ENCODE data around the gene NDUFB2.
"Not testable (repeated sequence)": the region's sequence is repeated elsewhere in the genome, so short reads cannot be mapped to it uniquely, and the experiment has no call there.

The NDUFB2 gene

DNA sequence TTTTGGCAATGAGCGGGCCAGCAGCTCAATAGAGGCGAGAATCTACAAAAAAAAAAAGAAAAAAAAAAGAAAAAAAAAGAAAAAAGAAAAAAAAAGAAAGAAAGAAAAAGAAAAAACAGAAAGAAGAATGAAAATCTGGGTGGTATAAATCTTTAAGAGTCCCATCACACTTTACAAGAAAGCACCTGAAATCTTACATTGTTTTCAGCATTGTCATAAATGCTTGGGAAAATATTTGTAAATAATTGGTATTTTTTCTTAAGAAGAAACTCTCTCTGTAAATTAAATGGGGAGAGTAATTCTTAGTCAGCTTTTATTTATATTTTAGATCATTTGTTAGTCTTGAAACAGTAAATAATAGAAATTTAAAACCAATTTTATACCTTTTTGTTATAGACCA lies 38.2 kb downstream of the NDUFB2 start:
- DNase-seq (ENCODE audit: low read depth in 2 of 2): no peak

DNA sequence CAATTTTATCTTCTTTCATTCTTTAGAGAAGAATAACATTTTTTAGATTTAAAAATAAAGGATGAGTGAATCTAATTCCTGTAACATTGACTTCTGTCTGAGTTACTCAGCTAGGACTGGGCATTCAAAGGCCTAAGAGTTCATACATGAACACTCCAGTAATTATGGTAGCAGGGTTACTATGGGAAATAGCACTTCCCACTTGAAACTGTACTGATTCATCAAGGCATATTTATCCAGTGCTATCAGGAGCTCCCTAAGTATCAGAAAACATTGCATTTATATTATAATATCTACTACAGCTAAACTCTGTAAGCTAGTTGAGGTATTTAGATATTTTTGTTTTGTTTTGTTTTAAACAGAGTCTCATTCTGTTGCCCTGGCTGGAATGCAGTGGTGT lies 41.8 kb downstream of the NDUFB2 start:
- DNase-seq (ENCODE audit: low read depth in 2 of 2): no peak

DNA sequence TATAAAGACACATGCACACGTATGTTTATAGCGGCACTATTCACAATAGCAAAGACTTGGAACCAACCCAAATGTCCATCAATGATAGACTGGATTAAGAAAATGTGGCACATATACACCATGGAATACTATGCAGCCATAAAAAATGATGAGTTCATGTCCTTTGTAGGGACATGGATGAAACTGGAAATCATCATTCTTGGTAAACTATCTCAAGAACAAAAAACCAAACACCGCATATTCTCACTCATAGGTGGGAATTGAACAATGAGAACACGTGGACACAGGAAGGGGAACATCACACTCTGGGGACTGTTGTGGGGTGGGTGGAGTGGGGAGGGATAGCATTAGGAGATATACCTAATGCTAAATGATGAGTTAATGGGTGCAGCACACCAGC lies 46.7 kb downstream of the NDUFB2 start:
- not testable (repeated sequence) for DNase-seq (ENCODE audit: low read depth in 2 of 2)

DNA sequence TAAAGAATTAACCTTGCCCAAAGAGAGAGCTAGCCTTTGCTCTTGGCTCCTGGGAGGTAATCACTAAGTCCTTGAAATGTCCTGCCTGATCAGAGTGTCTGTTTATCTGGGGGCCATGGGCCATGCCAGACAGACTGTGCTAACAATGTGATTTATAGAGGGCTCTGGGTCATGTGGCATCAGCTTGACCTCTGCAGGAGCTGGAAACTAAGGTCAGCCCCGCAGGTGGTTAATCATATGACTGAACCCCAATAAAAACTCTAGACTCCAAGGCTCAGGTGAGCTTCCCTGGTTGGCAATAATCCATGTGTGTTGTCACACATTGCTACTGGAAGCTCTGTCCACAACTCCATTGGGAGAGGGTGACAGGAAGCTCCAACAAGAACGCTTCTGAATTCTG lies 47.5 kb downstream of the NDUFB2 start:
- DNase-seq (ENCODE audit: low read depth in 2 of 2): no peak

DNA sequence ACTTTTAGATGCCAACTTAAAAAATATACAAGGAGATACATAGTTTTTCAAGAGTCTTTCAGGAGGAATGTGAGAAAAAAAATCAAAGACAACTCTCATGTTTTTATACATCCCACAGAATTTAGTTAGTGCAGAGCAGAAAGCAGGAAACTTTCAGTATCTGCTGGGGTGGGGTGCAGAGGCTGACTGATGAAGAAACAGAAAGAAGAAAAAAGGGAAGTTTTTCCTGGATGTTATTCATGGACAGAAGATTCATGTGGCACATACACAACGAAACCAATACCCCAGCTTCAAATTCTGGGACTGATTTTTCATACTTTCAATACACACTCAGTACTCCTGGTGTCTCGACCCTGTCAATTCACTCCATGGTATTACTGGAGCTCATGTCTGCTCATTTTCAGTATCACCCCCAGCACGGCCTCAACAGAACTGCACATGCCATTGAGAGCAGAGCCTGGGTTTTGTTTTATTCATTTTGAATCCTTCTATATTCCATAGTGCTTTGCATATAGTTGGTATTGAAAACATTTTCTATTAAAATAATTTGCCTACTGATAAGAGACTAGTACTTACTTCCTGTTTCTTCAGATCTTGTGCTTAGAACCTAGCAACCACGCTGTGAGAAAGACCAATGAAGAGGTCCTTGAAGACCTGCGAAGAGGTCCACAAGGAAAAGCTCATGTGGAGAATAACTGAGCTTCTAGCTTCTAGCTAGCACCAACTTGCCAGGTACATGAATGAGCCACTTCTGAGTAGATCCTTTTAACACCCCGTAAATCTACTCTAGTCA lies 49.0 kb downstream of the NDUFB2 start:
- no peak for DNase-seq (ENCODE audit: low read depth in 2 of 2)

DNA sequence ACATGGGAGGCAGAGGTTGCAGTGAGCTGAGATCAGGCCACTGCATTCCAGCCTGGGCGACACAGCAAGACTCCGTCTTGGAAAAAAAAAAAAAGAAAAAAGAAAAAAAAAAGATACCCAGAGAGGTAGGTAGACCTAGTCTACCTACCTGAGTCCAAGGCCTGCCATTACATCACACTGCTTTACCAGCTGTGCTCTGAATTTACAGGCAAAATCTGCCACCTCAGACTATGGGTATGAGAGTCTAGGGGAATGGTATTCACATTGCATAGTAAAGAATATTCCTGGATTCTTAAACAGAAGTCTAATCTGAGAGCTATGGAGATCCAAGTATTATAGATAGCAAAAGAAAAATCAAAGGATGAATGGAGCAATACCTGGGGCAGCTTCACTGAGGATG lies 50.2 kb downstream of the NDUFB2 start:
- DNase-seq (ENCODE audit: low read depth in 2 of 2): no peak

DNA sequence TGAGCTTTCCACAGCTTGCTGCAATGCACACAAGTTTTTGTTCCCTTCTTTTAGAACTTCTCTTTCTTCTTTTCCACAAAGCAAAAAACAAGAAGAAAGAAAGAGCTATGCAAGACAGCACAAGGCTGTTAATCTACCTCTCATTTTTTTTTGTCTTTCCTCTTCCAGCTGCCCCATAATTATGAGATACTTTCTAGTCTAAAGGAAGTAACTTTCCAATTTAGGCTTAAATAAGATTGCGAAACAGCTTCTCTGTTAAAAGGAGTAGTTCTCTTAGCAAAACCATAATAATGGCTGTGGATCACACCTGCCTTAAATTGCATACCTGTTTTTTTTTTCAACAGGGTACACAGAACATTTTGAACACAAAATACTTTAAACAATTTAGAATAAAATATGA lies 56.0 kb downstream of the NDUFB2 start:
- DNase-seq (ENCODE audit: low read depth in 2 of 2): no peak

DNA sequence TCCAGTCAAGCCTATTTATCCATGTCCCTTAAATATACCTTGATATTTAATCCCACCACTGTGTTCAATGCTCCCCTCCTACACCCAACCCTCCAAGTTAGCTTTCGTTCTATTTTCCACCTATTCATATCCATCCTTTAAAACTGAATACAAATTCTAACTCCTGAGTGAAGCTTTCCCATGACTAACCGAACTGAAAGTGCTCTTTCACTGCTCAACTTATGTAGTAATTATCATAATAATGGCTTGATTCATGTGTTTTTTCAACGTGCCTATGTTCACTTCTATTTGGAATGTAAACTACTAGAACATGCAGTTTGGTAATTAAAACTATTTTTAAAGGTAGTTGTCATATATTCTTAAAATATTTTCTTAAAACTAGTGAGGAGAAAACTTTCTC lies 58.0 kb downstream of the NDUFB2 start:
- DNase-seq (ENCODE audit: low read depth in 2 of 2): no peak
